EL (cell line): Measurements from ENCODE around the gene PRTG.
"Not testable (repeated sequence)": the region's sequence is repeated elsewhere in the genome, so short reads cannot be mapped to it uniquely, and the experiment has no call there.

Experiments
- DNase-seq: peaks from one replicate; pipeline ENCODE4 v3.0.0-alpha.2; 2016

Gene PRTG

GRCh38 chr15:55742927-55743728 is at the start of gene PRTG:
PRTG (minus strand) TSS chr15:55743152; CDS start chr15:55742931, 221 bp downstream.
- peak; percentile 86 for DNase-seq

- peak; percentile 82 for DNase-seq
Observed at GRCh38 chr15:55791551-55792400, 48.8 kb upstream of the PRTG start.

GRCh38 chr15:55789066-55789660 is 46.2 kb upstream of the PRTG start:
- DNase-seq = peak; percentile 14

GRCh38 chr15:55786341-55786740 is 43.4 kb upstream of the PRTG start:
- no peak for DNase-seq

- DNase-seq = not testable (repeated sequence)
Observed at GRCh38 chr15:55785593-55785992, 42.6 kb upstream of the PRTG start.

- DNase-seq = no peak
Observed at GRCh38 chr15:55784286-55784685, 41.3 kb upstream of the PRTG start.

- no peak for DNase-seq
Observed at GRCh38 chr15:55782901-55783300, 39.9 kb upstream of the PRTG start.

- no peak for DNase-seq
Observed at GRCh38 chr15:55780292-55780691, 37.3 kb upstream of the PRTG start.

GRCh38 chr15:55778932-55779331 is 36.0 kb upstream of the PRTG start:
- DNase-seq = no peak

GRCh38 chr15:55775316-55775715 is 32.4 kb upstream of the PRTG start:
- peak; percentile 76 for DNase-seq

- peak; percentile 46 for DNase-seq
Observed at GRCh38 chr15:55774113-55774970, 31.4 kb upstream of the PRTG start.

GRCh38 chr15:55770806-55771205 is 27.9 kb upstream of the PRTG start:
- peak; percentile 34 for DNase-seq

GRCh38 chr15:55770261-55770660 is 27.3 kb upstream of the PRTG start:
- peak; percentile 21 for DNase-seq

GRCh38 chr15:55768670-55769185 is 25.8 kb upstream of the PRTG start:
- DNase-seq = peak; percentile 62

- no peak for DNase-seq
Observed at GRCh38 chr15:55766676-55767075, 23.7 kb upstream of the PRTG start.

GRCh38 chr15:55764398-55764797 is 21.4 kb upstream of the PRTG start:
- DNase-seq = no peak

- no peak for DNase-seq
Observed at GRCh38 chr15:55758580-55758986, 15.6 kb upstream of the PRTG start.

GRCh38 chr15:55753433-55753832 is 10.5 kb upstream of the PRTG start:
- not testable (repeated sequence) for DNase-seq

GRCh38 chr15:55750706-55751105 is 7.8 kb upstream of the PRTG start:
- DNase-seq = no peak

GRCh38 chr15:55743729-55744655 is 1.0 kb upstream of the PRTG start:
- DNase-seq = no peak

GRCh38 chr15:55742498-55742926 is 440 bp downstream of the PRTG start:
- peak; percentile 46 for DNase-seq
